Measurements from ENCODE around the gene DTX4. TPM values are rescaled to one million over a fixed set of nuclear protein-coding genes. Genes with fewer than 3 reads are reported as not detected.

The DTX4 gene
- total and polyA plus RNA-seq, 5 donors = 0.70 to 3.4 (median 1.6) TPM

GRCh38 chr11:59206635-59207034, 34.7 kb downstream of the DTX4 start:
- H3K4me3 ChIP-seq (ENCODE audit: low read length) = no peak overlapping the region
- ATAC-seq (peak; percentile 53 to 62), DNase-seq (peak in 2 of 3 donors; percentile 29 to 63)

DNA sequence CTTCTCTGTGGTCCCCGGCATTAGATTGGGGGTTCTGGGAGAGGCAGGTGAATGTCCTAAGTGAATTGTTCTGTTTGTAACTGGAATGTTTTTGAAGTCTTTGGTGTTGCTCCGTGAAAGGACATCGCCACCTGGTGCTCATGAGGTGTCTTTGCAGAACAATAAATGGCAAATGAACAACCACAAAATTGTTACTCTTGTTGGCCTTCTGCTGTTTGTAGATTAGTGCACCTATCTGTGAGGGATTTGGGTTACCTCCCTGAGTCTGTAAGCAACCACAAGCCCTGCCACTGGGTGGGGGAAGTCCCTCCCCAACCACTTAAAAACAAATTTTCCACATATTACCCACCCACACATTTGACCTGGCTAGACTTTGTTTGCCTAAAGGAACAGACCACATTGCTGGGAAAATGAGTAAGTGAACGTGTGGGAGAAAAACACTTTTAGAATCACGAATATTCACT, 36.1 kb downstream of the DTX4 start:
- intact Hi-C loops (cut with DNase I) = loop anchor here (2.0 to 10.0 kb wide), 3 partner anchors 35 to 77 kb away; partner anchors contain the start of gene DTX4 (in 4 of the 4)
- ATAC-seq (peak; percentile 22 to 63), DNase-seq (peak in 2 of 3 donors; percentile 37 to 55)
- Histone ChIP-seq H3K9me3 (ENCODE audit: control insufficient read depth, low read length) (no peaks in the 10 kb centered on the region), H3K27me3 (ENCODE audit: control insufficient read depth, insufficient read depth) (no peaks in the 10 kb centered on the region), H3K27ac (ENCODE audit: low read length) (no peak overlapping the region), H3K4me3 (ENCODE audit: low read length) (no peak overlapping the region), H3K4me1 (ENCODE audit: control insufficient read depth, insufficient read depth, low read length) (no peaks in the 10 kb centered on the region)
- WGBS = 9% methylated on average over 5 of the region's 5 CpGs

More at GRCh38 chr11:59206635-59207034, 34.7 kb downstream of the DTX4 start:
- no peaks in the 10 kb centered on the region for H3K9me3 ChIP-seq (ENCODE audit: control insufficient read depth, low read length)
- H3K27ac ChIP-seq (ENCODE audit: low read length) = no peak overlapping the region
- intact Hi-C loops (cut with DNase I) = loop anchor here (2.0 to 10.0 kb wide), 3 partner anchors 34 to 78 kb away; partner anchors contain the start of gene DTX4 (in 3 of the 4)
- 60% methylated on average over 4 of the region's 4 CpGs for WGBS
- no peaks in the 10 kb centered on the region for H3K27me3 ChIP-seq (ENCODE audit: control insufficient read depth, insufficient read depth)
- H3K4me1 ChIP-seq (ENCODE audit: control insufficient read depth, insufficient read depth, low read length) = no peaks in the 10 kb centered on the region

DNA sequence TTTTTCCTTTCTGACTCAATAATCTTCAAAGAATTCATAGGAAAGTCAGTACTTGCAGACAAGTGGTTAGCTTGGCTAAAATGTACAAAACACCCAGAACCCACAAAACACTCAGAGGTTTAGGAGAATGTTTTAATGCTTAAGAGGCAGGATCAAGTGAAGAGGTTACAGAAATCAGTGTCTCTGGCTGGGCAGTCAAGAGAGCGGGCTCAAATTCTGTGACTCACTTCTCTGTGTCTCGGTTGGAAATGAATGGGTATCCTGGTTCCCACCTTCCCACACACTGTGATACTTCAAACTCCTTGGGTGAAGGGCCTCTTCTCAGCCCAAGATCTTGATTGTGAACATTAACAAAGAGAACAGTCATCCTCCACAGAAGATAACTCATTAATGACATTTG, 37.0 kb downstream of the DTX4 start:
- ATAC-seq (no peak), DNase-seq (no peak)
- Histone ChIP-seq H3K4me1 (ENCODE audit: control insufficient read depth, insufficient read depth, low read length) (no peaks in the 10 kb centered on the region), H3K27ac (ENCODE audit: low read length) (no peak overlapping the region), H3K9me3 (ENCODE audit: control insufficient read depth, low read length) (no peaks in the 10 kb centered on the region), H3K4me3 (ENCODE audit: low read length) (no peak overlapping the region), H3K27me3 (ENCODE audit: control insufficient read depth, insufficient read depth) (no peaks in the 10 kb centered on the region)
- 51% methylated on average over 2 of the region's 2 CpGs for WGBS
- intact Hi-C loops (cut with DNase I) = loop anchor here (2.0 to 10.0 kb wide), 3 partner anchors 36 to 76 kb away; partner anchors contain the start of gene DTX4 (in 3 of the 4)

DNA sequence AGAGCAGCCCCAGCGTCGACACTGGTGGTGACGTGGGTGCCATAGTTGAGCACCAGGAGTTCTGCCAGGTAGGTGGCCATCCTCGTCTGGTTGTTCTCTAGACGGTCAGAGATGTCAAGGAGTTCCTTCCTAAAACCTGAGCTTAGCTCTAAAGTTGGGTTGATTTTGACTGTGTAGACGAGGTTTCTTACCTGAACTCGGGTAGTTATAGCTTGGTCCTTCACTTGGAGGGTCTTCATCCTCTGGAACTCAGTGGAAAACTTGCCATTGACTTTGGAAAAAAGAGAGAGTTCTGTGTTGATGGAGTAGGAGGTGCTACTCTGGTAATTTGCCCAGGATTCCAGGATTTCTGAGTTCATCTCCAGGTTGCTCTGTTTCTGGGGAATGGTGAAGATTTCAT, 40.3 kb downstream of the DTX4 start:
- Histone ChIP-seq H3K4me3 (ENCODE audit: low read length) (peak overlapping the region; percentile 26), H3K27me3 (ENCODE audit: control insufficient read depth, insufficient read depth) (no peaks in the 10 kb centered on the region), H3K4me1 (ENCODE audit: control insufficient read depth, insufficient read depth, low read length) (no peaks in the 10 kb centered on the region), H3K9me3 (ENCODE audit: control insufficient read depth, low read length) (no peaks in the 10 kb centered on the region), H3K27ac (ENCODE audit: low read length) (no peak overlapping the region)
- DNase-seq (no peak), ATAC-seq (no peak)
- intact Hi-C loops (cut with DNase I) = loop anchor here in 1 of 4 donors (10.0 kb wide), 1 partner anchor 73 kb away; no protein-coding TSS in a partner anchor
- 87% methylated on average over 7 of the region's 7 CpGs for WGBS

DNA sequence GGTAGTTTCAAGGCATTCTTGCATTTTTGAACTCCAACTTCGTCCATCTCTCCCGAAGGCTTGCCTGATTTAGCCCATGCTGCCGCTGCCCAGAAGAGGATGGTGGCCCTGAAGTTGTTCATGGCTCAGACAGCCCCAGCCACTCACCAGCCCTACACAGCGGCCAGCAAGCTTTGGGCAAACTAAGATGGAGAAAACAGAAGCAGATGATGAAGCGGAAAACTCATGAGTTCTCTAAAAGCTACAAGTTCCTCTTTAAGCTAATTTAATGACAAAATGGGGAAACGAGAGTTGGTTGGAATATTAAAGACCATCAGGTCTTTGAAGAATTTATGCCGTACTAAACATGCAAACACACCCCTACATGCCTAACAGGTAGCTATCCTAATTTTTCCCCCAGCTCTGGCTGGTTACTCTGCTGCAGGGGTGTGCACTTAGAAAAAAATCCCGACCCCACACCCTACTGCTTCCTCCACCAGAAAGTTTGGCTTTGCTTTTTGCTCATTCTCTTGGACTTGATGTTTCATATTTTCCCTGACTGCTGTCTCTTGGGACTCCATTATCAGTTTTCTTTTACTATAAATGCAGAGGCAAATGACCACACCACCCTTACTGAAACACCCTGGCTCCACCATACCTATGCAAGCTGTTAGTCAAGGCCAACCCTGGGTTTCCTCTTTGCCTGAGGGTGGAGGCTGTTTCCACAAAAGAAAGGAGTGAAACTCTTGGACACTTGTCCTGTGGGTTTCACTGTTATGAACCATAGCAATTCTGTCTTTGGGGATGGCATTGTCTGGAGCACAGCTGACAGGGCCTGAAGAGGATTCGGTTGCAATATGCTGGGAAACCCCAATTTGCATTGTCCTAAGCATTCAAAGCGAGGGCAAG, 41.1 kb downstream of the DTX4 start, which contains the start of gene MPEG1:
Gene MPEG1, minus strand, starts transcription at position 184 of the 888 bp plus-strand sequence. Its CDS starts 62 bp downstream, at position 122.
- ATAC-seq (no peak), DNase-seq (peak in 1 of 3 donors; percentile 52)
- 77% methylated on average over 10 of the region's 10 CpGs for WGBS
- H3K4me1 ChIP-seq (ENCODE audit: control insufficient read depth, insufficient read depth, low read length) = no peaks in the 10 kb centered on the region
- no peaks in the 10 kb centered on the region for H3K27me3 ChIP-seq (ENCODE audit: control insufficient read depth, insufficient read depth)
- H3K9me3 ChIP-seq (ENCODE audit: control insufficient read depth, low read length) = no peaks in the 10 kb centered on the region
- intact Hi-C loops (cut with DNase I) = loop anchor here in 1 of 4 donors (10.0 kb wide), 1 partner anchor 72 kb away; no protein-coding TSS in a partner anchor
- H3K27ac ChIP-seq (ENCODE audit: low read length) = no peak within 1 kb of the TSS
- H3K4me3 ChIP-seq (ENCODE audit: low read length) = peak within 1 kb of the TSS; percentile 26

DNA sequence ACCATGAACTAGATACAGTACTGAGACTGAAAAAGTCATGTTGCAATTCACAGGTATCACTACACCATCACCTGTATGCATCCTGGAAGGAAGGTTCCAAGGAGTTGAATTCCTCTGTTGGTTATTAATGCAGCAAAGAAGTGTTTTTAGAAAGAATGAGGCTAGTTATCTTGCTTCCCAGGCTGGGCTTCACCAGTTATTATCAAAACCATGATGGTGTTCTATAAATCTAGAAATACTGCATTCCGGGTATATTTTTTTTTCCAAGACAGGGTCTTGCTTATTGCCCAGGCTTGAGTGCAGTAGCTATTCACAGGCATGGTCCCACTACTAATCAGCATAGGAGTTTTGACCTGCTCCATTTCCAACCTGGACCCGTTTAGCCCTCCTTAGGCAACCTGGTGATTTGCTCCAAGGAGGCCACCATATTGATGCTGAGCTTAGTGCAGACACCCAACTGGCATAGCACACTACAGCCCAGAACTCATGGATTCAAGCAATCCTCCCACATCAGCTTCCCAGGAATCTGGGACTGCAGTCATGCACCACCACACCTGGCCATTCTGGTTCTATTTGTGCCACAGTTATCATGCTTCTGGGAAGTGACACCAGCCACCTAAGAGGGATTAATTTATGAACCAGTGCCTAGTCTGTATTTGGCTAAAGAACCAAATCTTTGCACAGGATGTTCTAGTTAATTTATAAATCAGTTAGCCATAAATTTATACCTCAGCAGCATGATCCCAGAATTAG, 42.4 kb downstream of the DTX4 start:
- Histone ChIP-seq H3K27me3 (ENCODE audit: control insufficient read depth, insufficient read depth) (no peaks in the 10 kb centered on the region), H3K4me3 (ENCODE audit: low read length) (no peak overlapping the region), H3K27ac (ENCODE audit: low read length) (no peak overlapping the region), H3K4me1 (ENCODE audit: control insufficient read depth, insufficient read depth, low read length) (no peaks in the 10 kb centered on the region), H3K9me3 (ENCODE audit: control insufficient read depth, low read length) (no peaks in the 10 kb centered on the region)
- no peak for DNase-seq
- intact Hi-C loops (cut with DNase I) = loop anchor here in 1 of 4 donors (10.0 kb wide), 1 partner anchor 70 kb away; no protein-coding TSS in a partner anchor
- 93% methylated on average over 2 of the region's 2 CpGs for WGBS
- ATAC-seq = no peak

DNA sequence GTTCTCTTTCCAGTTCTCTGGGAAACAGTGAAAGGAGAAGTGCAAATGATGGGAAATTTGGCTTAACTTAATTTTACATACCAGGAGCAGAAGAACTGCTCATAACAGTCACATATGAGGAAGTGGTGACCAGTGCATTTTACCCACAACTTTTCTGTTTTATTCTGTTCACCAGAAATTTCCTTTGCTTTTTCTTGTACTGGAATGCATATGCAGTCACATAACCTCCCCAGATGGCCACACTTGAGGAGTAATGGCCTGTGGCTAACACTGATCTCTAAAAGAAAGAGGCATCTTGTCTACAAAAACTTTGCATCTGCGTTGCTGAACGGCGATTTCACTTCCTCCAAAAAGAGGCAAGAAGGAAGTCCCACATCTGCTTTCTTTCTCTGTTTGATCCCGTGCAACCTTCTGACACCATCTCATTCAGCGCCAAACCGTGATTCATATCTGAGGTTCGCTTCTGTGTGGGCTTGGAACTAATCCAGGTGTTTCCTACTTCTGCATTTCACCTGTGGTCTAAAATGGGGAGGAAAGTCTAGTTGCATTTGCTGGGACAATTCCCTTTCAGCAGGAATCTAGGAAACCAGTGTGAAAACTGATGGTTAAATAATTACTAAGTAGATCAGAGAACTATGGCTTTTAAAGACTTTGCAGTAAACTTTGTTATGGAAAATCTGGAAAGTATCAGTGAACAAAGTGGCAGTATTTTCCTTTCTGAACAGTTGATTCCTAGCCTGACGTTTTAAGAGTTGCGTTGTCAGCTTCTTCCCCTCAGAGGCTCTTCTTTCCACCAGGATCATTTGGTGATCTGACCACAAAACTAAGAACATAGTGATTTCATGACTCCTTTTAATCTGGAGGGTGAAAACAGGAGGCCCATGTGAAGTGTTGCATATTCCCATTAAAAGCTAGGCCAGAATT, 45.0 kb downstream of the DTX4 start:
- Histone ChIP-seq H3K27me3 (ENCODE audit: control insufficient read depth, insufficient read depth) (no peaks in the 10 kb centered on the region), H3K4me1 (ENCODE audit: control insufficient read depth, insufficient read depth, low read length) (no peaks in the 10 kb centered on the region), H3K4me3 (ENCODE audit: low read length) (no peak overlapping the region), H3K9me3 (ENCODE audit: control insufficient read depth, low read length) (no peaks in the 10 kb centered on the region), H3K27ac (ENCODE audit: low read length) (no peak overlapping the region)
- ATAC-seq (peak in 1 of 2 donors; percentile 47), DNase-seq (peak in 1 of 3 donors; percentile 34)
- WGBS = 42% methylated on average over 9 of the region's 9 CpGs
- intact Hi-C loops (cut with DNase I) = loop anchor here in 1 of 4 donors (10.0 kb wide), 1 partner anchor 68 kb away; no protein-coding TSS in a partner anchor

DNA sequence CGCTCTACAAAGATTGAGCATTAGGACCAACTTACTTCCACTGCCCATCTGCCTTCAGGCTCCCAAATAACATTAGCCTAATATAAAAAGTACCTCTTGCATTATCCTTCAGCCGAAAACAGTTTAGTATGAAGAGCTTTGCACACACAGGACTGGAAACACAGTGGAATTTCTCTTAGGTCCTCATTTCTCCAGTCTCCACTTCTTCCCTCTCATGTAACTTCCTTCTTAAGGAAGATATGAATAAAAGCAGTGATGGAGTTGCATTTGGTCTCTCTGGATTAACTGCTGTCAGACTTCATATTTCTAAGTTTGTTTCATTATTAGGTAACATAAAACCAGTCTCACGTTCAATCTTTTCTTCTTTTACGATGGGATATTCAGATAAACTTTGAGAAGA, 46.4 kb downstream of the DTX4 start:
- H3K4me3 ChIP-seq (ENCODE audit: low read length) = no peak overlapping the region
- no peaks in the 10 kb centered on the region for H3K4me1 ChIP-seq (ENCODE audit: control insufficient read depth, insufficient read depth, low read length)
- intact Hi-C loops (cut with DNase I) = loop anchor here in 1 of 4 donors (10.0 kb wide), 1 partner anchor 66 kb away; no protein-coding TSS in a partner anchor
- DNase-seq (no peak), ATAC-seq (no peak)
- no peaks in the 10 kb centered on the region for H3K27me3 ChIP-seq (ENCODE audit: control insufficient read depth, insufficient read depth)
- WGBS = 91% methylated on average over 4 of the region's 4 CpGs
- H3K9me3 ChIP-seq (ENCODE audit: control insufficient read depth, low read length) = no peaks in the 10 kb centered on the region
- no peak overlapping the region for H3K27ac ChIP-seq (ENCODE audit: low read length)

DNA sequence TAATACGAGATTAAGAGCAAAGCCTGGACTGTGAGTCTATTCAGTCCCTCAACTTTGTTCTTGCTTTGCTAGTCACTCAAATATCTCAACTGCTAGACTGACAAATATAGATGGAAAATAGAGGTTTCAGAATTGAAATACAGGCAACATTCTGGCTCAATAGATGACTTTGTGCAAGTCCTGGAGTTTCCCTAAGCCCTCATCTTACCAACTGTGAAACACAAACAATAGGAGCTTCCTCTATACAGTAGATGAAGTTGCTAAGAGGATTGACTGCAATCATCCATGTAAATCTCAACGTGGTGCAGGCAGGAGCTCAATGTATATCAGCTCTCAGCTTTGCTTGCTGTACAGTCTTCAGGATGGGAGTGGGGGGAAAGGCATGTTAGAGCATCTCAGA, 47.0 kb downstream of the DTX4 start:
- Histone ChIP-seq H3K4me3 (ENCODE audit: low read length) (no peak overlapping the region), H3K4me1 (ENCODE audit: control insufficient read depth, insufficient read depth, low read length) (peaks cover 2% of the 10 kb centered on the region), H3K27ac (ENCODE audit: low read length) (no peak overlapping the region), H3K27me3 (ENCODE audit: control insufficient read depth, insufficient read depth) (no peaks in the 10 kb centered on the region), H3K9me3 (ENCODE audit: control insufficient read depth, low read length) (no peaks in the 10 kb centered on the region)
- 52% methylated on average over 2 of the region's 2 CpGs for WGBS
- DNase-seq = no peak
- intact Hi-C loops (cut with DNase I) = loop anchor here in 1 of 4 donors (10.0 kb wide), 1 partner anchor 66 kb away; no protein-coding TSS in a partner anchor
- ATAC-seq = no peak

GRCh38 chr11:59219836-59220235, 47.9 kb downstream of the DTX4 start:
- H3K27ac ChIP-seq (ENCODE audit: low read length) = no peak overlapping the region
- H3K4me1 ChIP-seq (ENCODE audit: control insufficient read depth, insufficient read depth, low read length) = peaks cover 7% of the 10 kb centered on the region
- intact Hi-C loops (cut with DNase I) = loop anchor here in 1 of 4 donors (10.0 kb wide), 1 partner anchor 65 kb away; no protein-coding TSS in a partner anchor
- no peaks in the 10 kb centered on the region for H3K27me3 ChIP-seq (ENCODE audit: control insufficient read depth, insufficient read depth)
- WGBS = 39% methylated on average over 4 of the region's 4 CpGs
- ATAC-seq (no peak), DNase-seq (no peak)
- no peaks in the 10 kb centered on the region for H3K9me3 ChIP-seq (ENCODE audit: control insufficient read depth, low read length)
- H3K4me3 ChIP-seq (ENCODE audit: low read length) = no peak overlapping the region

Measured in right cardiac atrium (tissue), 5 donors.